ENCODE measurements around the gene STK39.

GRCh38 chr2:168033966-168034365 is 213.4 kb downstream of the STK39 start:
- TF ChIP-seq EZH2 (IDR thresholded peaks at IDR 0.05; ENCODE audit: borderline replicate concordance, insufficient read depth, low read depth, low read length, poor library complexity, severe bottlenecking) (no peak), CTCF (IDR thresholded peaks at IDR 0.05) (no peak)

All from B cell (primary cell).